Astrocyte (in vitro differentiated cells and primary cell): Measurements from ENCODE around the gene SYT6. TPM values are rescaled to one million over a fixed set of nuclear protein-coding genes. Genes with fewer than 3 reads are reported as not detected.
A peak's percentile ranks its signal among the peaks of the same experiment; 100 is the strongest.

Experiments
- DNase-seq: peaks from one replicate; pipeline ENCODE4 v3.0.0-alpha.2; 2010; ENCODE audit warnings: low read depth
- FAIRE-seq: peaks from 2 replicates; lab custom pipeline; 2011; peaks lifted over from hg19 to GRCh38; lab: Jason Lieb, UNC
- H2AFZ ChIP-seq: 2 replicates; pipeline ENCODE4 v1.6.0; 2012; ENCODE audit warnings: low read depth, low read length, inconsistent platforms
- H3K27ac ChIP-seq: 2 replicates; pipeline ENCODE4 v1.5.1; 2011; ENCODE audit warnings: low read depth, low read length, inconsistent platforms
- H3K27me3 ChIP-seq: 2 replicates; pipeline ENCODE4 v1.6.0; 2011; ENCODE audit warnings: low read length, inconsistent platforms; ENCODE audit not compliant: insufficient read depth
- H3K36me3 ChIP-seq: 2 replicates; pipeline ENCODE4 v1.5.1; 2011; ENCODE audit warnings: low read length, inconsistent platforms; ENCODE audit not compliant: insufficient read depth
- H3K4me1 ChIP-seq: 2 replicates; pipeline ENCODE4 v1.5.1; 2011; ENCODE audit warnings: low read length, inconsistent platforms; ENCODE audit not compliant: insufficient read depth
- H3K4me2 ChIP-seq: 2 replicates; pipeline ENCODE4 v1.6.0; 2012; ENCODE audit warnings: low read length, inconsistent platforms
- H3K4me3 ChIP-seq: 2 replicates; pipeline ENCODE4 v1.5.1; 2011; ENCODE audit warnings: low read depth, mild to moderate bottlenecking, low read length, inconsistent platforms; ENCODE audit not compliant: insufficient read depth
- H3K79me2 ChIP-seq: 2 replicates; pipeline ENCODE4 v1.6.0; 2012; ENCODE audit warnings: mild to moderate bottlenecking, low read length, inconsistent platforms; ENCODE audit not compliant: insufficient read depth
- H3K9ac ChIP-seq: 2 replicates; pipeline ENCODE4 v1.6.0; 2012; ENCODE audit warnings: mild to moderate bottlenecking, low read length, inconsistent platforms
- H3K9me3 ChIP-seq: 2 replicates; pipeline ENCODE4 v1.5.1; 2012; ENCODE audit warnings: low read depth, mild to moderate bottlenecking, low read length, inconsistent platforms; ENCODE audit not compliant: insufficient read depth
- H4K20me1 ChIP-seq: 2 replicates; pipeline ENCODE4 v1.6.0; 2012; ENCODE audit warnings: low read length, inconsistent platforms; ENCODE audit not compliant: insufficient read depth
- H3K27ac Mint-ChIP-seq: one replicate; pipeline ENCODE4 v1.8.0; 2021; ENCODE audit warnings: mild to moderate bottlenecking, mixed read lengths; ENCODE audit not compliant: unreplicated experiment
- H3K27me3 Mint-ChIP-seq: one replicate; pipeline ENCODE4 v1.8.0; 2021; ENCODE audit warnings: low read depth, mixed read lengths; ENCODE audit not compliant: unreplicated experiment
- H3K36me3 Mint-ChIP-seq: one replicate; pipeline ENCODE4 v1.8.0; 2021; ENCODE audit warnings: low read depth, mixed read lengths; ENCODE audit not compliant: unreplicated experiment
- H3K4me1 Mint-ChIP-seq: one replicate; pipeline ENCODE4 v1.8.0; 2021; ENCODE audit warnings: low read depth, mixed read lengths; ENCODE audit not compliant: unreplicated experiment
- H3K4me3 Mint-ChIP-seq: one replicate; pipeline ENCODE4 v1.8.0; 2021; ENCODE audit warnings: mild to moderate bottlenecking, moderate library complexity, mixed read lengths; ENCODE audit not compliant: unreplicated experiment
- H3K9me3 Mint-ChIP-seq: one replicate; pipeline ENCODE4 v1.8.0; 2021; ENCODE audit warnings: mild to moderate bottlenecking, mixed read lengths; ENCODE audit not compliant: unreplicated experiment
- CTCF ChIP-seq: IDR thresholded peaks from 2 replicates; pipeline ENCODE4 v1.5.1; 2011; ENCODE audit warnings: low read depth, mild to moderate bottlenecking, inconsistent platforms, low read length, moderate library complexity; ENCODE audit not compliant: insufficient read depth
- EZH2 ChIP-seq: IDR thresholded peaks from 2 replicates; pipeline ENCODE4 v1.6.1; 2012; ENCODE audit warnings: mild to moderate bottlenecking, low read length, inconsistent platforms; ENCODE audit not compliant: insufficient read depth
- total RNA-seq: library from RNA; stranded (reverse); gene quantifications from 2 replicates; pipeline ENCODE4 v1.2.1, GENCODE V29; 2021

SYT6 gene
- total RNA-seq, 1 donor from 2014 or later = 0.39 TPM

GRCh38 chr1:114111731-114112641, 41.7 kb downstream of the SYT6 start:
- H3K4me1 ChIP-seq = peaks cover 17% of the 10 kb centered on the region
- no peaks in the 10 kb centered on the region for H3K79me2 ChIP-seq
- H3K27me3 ChIP-seq = no peaks in the 10 kb centered on the region
- no peaks in the 10 kb centered on the region for H3K36me3 ChIP-seq
- no peak overlapping the region for H3K9ac ChIP-seq
- H3K4me3 Mint-ChIP-seq = peak overlapping the region; percentile 4
- H3K27ac ChIP-seq = no peak overlapping the region
- FAIRE-seq (no peak), DNase-seq (no peak)
- no peak overlapping the region for H2AFZ ChIP-seq
- H3K27ac Mint-ChIP-seq = no peak overlapping the region
- H3K9me3 Mint-ChIP-seq = no peaks in the 10 kb centered on the region
- no peak overlapping the region for H3K4me3 ChIP-seq
- H4K20me1 ChIP-seq = no peaks in the 10 kb centered on the region
- peaks cover 13% of the 10 kb centered on the region for H3K27me3 Mint-ChIP-seq
- H3K36me3 Mint-ChIP-seq = no peaks in the 10 kb centered on the region
- TF ChIP-seq CTCF (no peak), EZH2 (no peak)
- no peaks in the 10 kb centered on the region for H3K9me3 ChIP-seq
- H3K4me1 Mint-ChIP-seq = peaks cover 13% of the 10 kb centered on the region
- no peak overlapping the region for H3K4me2 ChIP-seq

- H3K27ac Mint-ChIP-seq = no peak overlapping the region
- H3K79me2 ChIP-seq = no peaks in the 10 kb centered on the region
- no peak overlapping the region for H3K4me2 ChIP-seq
- peaks cover 17% of the 10 kb centered on the region for H3K4me1 ChIP-seq
- no peaks in the 10 kb centered on the region for H3K27me3 ChIP-seq
- H4K20me1 ChIP-seq = no peaks in the 10 kb centered on the region
- H3K36me3 ChIP-seq = no peaks in the 10 kb centered on the region
- TF ChIP-seq CTCF = no peak
- no peak for TF ChIP-seq EZH2
- H3K36me3 Mint-ChIP-seq = no peaks in the 10 kb centered on the region
- no peak overlapping the region for H2AFZ ChIP-seq
- H3K27me3 Mint-ChIP-seq = peaks cover 25% of the 10 kb centered on the region
- H3K4me3 Mint-ChIP-seq = no peak overlapping the region
- H3K9me3 ChIP-seq = no peaks in the 10 kb centered on the region
- H3K9ac ChIP-seq = no peak overlapping the region
- H3K9me3 Mint-ChIP-seq = no peaks in the 10 kb centered on the region
- H3K27ac ChIP-seq = no peak overlapping the region
- FAIRE-seq = no peak
- H3K4me1 Mint-ChIP-seq = peaks cover 13% of the 10 kb centered on the region
- no peak overlapping the region for H3K4me3 ChIP-seq
- no peak for DNase-seq
Observed at GRCh38 chr1:114109981-114110380, 43.7 kb downstream of the SYT6 start.
